ENCODE measurements around the gene PBOV1. TPM values are rescaled to one million over a fixed set of nuclear protein-coding genes. Genes with fewer than 3 reads are reported as not detected.

PBOV1 gene
- total and polyA plus RNA-seq, 8 donors = not detected

DNA sequence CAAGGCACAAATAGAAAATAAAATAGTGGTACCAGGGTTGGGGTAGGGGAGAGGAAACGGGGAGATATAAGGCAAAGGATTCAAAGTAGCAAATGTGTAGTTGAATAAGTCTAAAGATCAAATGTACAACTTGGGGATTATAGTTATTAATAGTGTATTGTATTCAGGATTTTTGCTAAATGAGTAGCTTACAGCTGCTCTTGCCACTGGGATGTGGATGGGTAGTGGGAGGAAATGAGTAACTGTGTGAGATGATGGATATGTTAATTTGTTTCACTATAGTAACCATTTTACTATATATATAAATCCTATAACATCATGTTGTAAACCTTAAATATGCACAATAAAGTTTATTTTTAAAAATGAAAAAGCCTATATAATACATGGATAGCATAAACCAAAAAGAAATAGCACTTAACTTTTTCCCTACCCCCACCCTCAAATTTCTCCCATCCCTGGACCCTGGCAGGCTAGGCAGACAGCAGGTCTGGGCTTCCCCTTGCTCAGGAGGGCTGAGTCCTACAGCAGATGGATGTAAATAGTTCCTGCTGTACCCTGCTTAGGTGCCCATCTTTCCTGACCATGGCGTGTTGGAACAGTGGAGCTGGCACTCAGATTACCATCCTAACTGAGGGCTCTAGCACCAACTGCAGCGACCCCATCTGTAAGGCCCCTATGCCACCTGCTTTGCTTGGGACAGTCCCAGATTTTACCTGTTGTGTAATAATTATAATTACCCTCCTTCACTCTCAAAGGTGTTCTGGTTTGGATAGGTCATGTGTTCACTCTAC, 28.6 kb upstream of the PBOV1 start:
- 94 to 96% methylated on average over 3 of the region's 3 CpGs for WGBS, 2 donors
- no peaks in the 10 kb centered on the region for H3K9me3 ChIP-seq
- ATAC-seq (no peak), FAIRE-seq (no peak), DNase-seq (no peak)
- TF ChIP-seq, protein P1, sequence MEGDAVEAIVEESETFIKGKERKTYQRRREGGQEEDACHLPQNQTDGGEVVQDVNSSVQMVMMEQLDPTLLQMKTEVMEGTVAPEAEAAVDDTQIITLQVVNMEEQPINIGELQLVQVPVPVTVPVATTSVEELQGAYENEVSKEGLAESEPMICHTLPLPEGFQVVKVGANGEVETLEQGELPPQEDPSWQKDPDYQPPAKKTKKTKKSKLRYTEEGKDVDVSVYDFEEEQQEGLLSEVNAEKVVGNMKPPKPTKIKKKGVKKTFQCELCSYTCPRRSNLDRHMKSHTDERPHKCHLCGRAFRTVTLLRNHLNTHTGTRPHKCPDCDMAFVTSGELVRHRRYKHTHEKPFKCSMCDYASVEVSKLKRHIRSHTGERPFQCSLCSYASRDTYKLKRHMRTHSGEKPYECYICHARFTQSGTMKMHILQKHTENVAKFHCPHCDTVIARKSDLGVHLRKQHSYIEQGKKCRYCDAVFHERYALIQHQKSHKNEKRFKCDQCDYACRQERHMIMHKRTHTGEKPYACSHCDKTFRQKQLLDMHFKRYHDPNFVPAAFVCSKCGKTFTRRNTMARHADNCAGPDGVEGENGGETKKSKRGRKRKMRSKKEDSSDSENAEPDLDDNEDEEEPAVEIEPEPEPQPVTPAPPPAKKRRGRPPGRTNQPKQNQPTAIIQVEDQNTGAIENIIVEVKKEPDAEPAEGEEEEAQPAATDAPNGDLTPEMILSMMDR (IDR thresholded peaks at IDR 0.05) = no peak
- peaks cover 7 to 40% (median 31%) of the 10 kb centered on the region in 3 donors for H3K4me1 ChIP-seq
- H3K27ac ChIP-seq = no peak overlapping the region
- H3K36me3 ChIP-seq = no peaks in the 10 kb centered on the region
- no peaks in the 10 kb centered on the region for H3K27me3 ChIP-seq
- intact Hi-C loops (cut with DNase I) = no loop called here
- H3K4me3 ChIP-seq = no peak overlapping the region

DNA sequence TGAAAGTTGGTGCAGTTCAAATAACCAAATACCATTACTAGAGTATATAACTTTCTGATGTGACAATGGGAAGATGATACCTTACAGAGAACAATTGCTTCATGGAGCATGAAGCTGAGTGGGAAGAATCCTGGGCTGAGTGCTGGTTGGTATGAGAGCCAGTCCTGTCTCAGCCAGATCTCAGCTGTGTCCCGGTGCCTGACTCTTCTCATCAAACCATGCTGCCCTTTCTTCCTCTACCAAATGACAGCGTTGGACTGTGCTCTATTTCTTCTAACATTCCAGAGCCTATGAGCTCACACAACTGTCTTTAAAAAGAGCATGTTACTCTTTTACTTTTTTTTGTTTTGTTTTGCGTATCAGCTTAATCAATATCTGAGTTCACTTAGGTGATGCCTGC, 27.5 kb upstream of the PBOV1 start:
- intact Hi-C loops (cut with DNase I) = no loop called here
- TF ChIP-seq, protein P1 (IDR thresholded peaks at IDR 0.05) = no peak
- H3K27me3 ChIP-seq = no peaks in the 10 kb centered on the region
- DNase-seq = no peak
- 73 to 76% methylated on average over 3 of the region's 3 CpGs for WGBS, 2 donors
- FAIRE-seq = no peak
- no peaks in the 10 kb centered on the region for H3K9me3 ChIP-seq
- H3K4me1 ChIP-seq = peaks cover 11 to 41% (median 38%) of the 10 kb centered on the region in 3 donors
- H3K36me3 ChIP-seq = no peaks in the 10 kb centered on the region
- H3K27ac ChIP-seq = no peak overlapping the region
- ATAC-seq = no peak
- no peak overlapping the region for H3K4me3 ChIP-seq

DNA sequence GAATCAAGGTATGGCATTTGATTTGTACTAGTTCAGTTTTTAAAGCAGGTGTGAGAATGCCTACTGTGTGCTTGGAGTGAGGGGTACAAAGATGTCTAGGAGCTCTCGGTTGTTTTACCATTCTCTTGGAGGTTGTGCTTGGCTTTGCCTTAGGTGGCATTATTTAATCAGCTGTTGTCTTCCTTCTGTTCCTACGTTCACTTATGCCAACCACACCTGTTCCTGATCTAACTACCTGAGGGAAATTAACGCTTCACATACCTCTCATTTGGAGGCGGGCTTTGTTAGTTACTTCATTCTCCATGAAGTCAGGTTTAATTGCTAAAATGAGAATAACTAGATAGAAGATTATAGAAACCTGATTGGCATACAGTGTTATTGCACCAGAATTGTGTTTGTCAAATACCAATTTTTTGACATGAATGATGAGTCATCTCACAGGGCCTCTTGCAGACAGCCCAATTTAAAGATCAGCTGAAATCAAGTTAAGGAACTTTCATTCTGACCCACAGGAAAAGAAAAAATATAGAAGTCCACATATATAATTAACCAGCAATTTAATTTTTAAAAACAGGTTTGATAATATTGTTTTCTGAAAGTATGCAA, 24.8 kb upstream of the PBOV1 start:
- Histone ChIP-seq H3K9me3 (no peaks in the 10 kb centered on the region), H3K27ac (peak overlapping the region; percentile 43 to 75 (median 47)), H3K4me1 (peaks cover 13 to 53% (median 42%) of the 10 kb centered on the region in 3 donors), H3K27me3 (no peaks in the 10 kb centered on the region), H3K4me3 (no peak overlapping the region), H3K36me3 (no peaks in the 10 kb centered on the region)
- intact Hi-C loops (cut with DNase I) = no loop called here
- TF ChIP-seq, protein P1 (IDR thresholded peaks at IDR 0.05) = no peak
- 35 to 38% methylated on average over 4 of the region's 4 CpGs for WGBS, 2 donors
- FAIRE-seq (no peak), DNase-seq (peak in 1 of 6 donors; percentile 27), ATAC-seq (peak; percentile 79 to 90 (median 82))

DNA sequence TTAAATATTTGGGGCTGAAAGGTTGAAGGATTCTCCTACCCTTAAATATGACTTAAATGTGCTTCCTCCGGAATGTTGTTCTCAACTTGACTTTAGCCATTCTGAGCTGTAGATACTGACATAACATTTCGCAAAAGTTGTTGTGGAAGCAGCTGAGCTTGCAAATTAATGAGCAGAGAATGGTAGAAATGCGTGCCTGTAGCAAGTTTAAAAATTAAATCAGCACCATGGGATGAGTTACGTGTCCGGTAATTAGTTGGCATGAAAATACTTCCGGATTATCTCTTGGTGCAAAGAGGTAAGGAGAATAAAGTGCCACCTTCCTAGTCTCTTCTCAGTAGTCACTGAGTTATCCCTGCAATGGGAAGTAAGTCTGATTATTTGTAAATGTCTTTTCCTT, 23.6 kb upstream of the PBOV1 start:
- H3K4me1 ChIP-seq = peaks cover 13 to 62% (median 50%) of the 10 kb centered on the region in 3 donors
- intact Hi-C loops (cut with DNase I) = no loop called here
- ATAC-seq = no peak
- no peaks in the 10 kb centered on the region for H3K27me3 ChIP-seq
- no peaks in the 10 kb centered on the region for H3K9me3 ChIP-seq
- DNase-seq = no peak
- 58 to 61% methylated on average over 6 of the region's 6 CpGs for WGBS, 2 donors
- no peak for FAIRE-seq
- H3K27ac ChIP-seq = peak overlapping the region in 2 of 4 donors; percentile 43 to 75
- no peaks in the 10 kb centered on the region for H3K36me3 ChIP-seq
- H3K4me3 ChIP-seq = no peak overlapping the region
- TF ChIP-seq, protein P1 (IDR thresholded peaks at IDR 0.05) = no peak

DNA sequence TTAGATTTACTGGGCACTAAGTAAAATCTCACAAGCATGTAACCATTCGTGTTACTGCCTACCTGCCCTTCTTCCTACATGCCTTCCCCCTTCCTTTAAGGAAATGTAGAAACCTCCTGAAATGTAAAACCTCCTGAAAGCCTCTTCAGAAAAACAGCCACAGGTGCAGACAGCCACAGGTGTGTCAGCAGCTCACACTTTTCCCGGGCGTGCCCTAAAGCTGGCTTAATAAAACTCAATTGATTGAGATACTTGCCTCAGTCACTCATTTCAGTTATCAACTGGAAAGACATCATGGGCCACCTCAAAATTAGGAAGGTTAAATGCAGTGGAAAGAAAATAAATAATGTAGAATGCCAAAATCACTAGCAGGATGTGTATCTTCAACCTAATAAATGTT, 23.1 kb upstream of the PBOV1 start:
- H3K9me3 ChIP-seq = no peaks in the 10 kb centered on the region
- DNase-seq = no peak
- peak in 1 of 4 donors; percentile 5 for ATAC-seq
- no peak overlapping the region for H3K4me3 ChIP-seq
- no peak for FAIRE-seq
- intact Hi-C loops (cut with DNase I) = no loop called here
- no peaks in the 10 kb centered on the region for H3K36me3 ChIP-seq
- 37 to 41% methylated on average over 3 of the region's 3 CpGs for WGBS, 2 donors
- TF ChIP-seq, protein P1 (IDR thresholded peaks at IDR 0.05) = no peak
- peak overlapping the region in 1 of 4 donors; percentile 75 for H3K27ac ChIP-seq
- peaks cover 13 to 66% (median 50%) of the 10 kb centered on the region in 3 donors for H3K4me1 ChIP-seq
- H3K27me3 ChIP-seq = no peaks in the 10 kb centered on the region
